HG02610 (cell line): ENCODE measurements around the gene SETBP1.

Experiments used
- ATAC-seq: cut with Tn5 transposase; IDR thresholded peaks from one replicate; pipeline ENCODE4 v1.9.1; 2021; ENCODE audit warnings: mild to moderate bottlenecking, moderate library complexity; ENCODE audit not compliant: unreplicated experiment

The SETBP1 gene

DNA sequence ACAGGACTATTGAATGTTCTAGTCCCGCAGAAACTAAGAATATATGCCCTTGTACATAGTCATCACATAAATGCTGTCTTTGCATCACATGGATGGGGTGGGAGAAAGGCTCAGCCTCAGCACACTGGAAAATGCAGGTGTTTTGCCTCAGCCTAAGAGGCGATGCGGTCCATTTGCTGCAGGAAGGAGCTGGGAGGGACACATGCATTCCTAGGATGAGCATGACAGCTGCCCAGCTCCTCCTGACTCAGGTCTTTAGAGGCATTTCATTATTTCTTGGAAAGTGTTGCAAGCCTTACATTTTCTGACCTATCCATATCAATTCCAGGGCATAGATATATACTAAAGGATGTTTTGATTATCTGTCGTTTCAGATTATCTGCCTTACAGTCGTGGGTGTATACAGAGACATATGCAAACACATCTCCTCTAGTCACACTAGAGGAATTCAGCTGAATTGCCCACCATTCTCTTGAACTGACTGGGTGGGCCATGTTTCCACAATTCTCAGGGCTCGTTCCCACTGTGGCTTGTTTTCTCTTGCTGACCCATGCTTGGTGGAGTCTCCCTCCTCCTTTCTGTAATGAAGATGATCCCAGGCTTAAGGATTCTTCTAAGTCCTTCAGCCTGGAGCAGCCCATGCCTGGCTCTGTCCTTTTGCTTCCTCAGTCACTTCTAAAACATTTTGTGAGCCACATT lies 156.9 kb downstream of the SETBP1 start:
- ATAC-seq = no peak

DNA sequence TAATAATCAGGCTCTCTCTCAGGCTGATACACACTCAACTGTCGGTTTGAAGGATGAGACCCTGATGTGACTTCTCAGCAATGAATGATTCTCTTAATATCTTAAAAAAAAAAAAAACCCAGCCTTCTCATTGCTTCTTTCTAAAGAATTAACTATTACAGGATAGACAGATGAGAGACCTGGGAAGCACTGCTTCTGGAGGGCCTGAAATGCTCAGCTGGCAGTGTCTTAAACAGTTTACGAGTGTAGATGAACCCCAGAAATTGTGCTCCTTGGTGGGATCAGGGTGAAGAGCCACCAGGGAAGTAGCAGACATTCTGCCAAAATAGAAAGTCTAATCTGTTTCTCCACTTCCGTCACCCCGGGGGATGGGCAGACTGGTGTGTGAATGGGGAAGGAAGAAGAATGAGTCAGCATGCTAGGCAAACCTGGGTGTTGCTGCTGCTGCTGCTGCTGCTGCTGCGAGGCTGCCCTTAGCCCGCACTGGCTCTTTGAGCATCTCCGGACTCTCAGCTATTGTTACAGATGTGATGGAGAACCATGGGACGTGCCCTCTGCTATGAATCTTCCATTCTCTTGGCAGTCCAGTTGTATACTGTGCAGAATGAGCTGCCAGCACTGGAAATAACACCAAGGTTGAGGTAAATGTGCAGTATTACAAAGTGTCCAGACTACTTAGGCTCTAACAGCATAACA lies 158.4 kb downstream of the SETBP1 start:
- peak; percentile 96 for ATAC-seq

DNA sequence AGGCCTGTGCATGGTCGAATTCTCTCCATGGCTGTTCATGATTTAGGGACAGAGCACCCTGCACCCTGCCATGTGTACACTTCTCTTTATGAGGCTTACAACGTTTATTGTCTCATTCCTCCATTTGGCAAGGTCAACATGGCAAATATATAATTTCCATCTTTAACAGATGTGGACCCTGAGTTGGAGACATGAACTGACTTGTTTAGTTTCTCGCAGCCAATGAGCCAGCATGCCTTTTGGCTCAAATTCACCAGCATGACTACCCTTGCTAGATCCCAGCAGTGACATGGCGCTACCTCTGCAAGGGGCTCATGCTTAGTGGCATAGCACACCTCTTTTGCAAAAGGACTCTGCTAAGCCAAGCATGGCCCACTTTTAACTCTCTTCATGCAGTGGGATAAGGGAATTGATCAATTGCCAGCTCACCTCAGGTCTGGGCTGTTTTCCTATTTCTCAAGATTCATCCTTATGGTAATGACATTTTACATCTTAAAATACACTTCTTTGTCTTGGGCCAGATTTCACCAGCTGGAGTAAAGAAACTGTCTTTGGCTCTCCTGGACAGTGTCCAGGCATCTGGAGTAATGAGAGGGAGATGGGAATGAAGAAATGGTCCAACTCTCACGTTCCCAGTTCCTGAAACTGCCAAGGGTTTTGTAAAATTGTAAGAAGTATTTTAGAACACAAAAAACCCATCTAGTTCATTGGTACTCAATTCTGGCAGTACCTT lies 159.5 kb downstream of the SETBP1 start:
- no peak for ATAC-seq

DNA sequence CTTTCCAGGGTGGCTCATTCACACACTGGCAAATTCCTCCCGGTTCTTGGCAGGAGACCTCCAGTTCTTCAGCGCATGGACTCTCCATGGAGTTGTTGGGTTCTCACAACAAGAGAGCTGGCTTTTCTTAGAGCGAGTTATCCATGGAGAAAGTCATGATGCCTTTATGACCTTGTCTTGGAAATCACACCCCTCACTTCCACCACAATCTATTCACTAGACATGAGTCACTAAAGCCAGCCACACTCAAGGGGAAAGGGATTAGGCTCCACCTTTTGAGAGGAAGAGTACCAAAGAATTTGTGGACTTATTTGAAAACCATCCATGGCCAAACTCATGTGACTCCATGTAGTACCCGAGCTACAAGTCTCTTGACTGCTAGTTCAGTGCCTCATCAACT lies 160.5 kb downstream of the SETBP1 start:
- no peak for ATAC-seq

DNA sequence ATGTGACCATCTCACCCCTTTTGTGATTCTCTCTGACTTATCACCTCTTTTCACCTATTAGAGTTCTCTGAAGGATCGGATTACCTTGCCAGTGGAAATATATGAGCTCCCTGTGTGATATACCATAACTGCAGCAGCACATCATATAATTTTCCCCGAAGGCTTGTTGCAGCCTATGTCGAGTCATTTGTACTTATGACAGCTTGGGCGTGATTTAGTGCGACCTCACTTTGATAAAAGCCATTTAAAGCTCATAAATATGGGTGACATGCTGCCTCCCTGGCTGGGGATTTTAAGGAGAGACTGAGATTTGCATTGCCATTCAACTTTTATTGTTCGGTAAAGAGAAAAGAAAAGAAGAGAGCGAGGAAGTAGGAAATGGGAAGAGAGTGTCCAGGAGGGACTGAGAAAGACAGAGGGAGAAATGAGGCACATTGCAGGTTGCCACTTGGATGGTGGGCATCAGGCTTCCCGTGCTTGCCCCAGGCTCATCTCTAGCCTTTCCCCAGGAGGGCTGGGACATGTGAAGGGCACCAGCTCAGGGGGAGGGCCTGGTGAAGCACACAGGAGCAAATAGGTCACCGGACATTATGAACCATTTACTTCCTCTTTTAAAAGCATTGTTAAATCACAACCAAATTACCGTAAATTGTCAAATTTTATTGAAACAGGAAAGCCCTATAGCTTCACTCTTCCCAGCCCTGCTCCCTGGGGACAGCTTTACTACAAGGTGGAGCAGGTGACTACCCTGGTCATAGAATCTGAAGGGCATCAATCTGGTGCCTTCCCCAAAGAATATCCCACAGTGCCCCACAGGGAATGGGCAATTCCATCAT lies 161.3 kb downstream of the SETBP1 start:
- ATAC-seq = no peak

DNA sequence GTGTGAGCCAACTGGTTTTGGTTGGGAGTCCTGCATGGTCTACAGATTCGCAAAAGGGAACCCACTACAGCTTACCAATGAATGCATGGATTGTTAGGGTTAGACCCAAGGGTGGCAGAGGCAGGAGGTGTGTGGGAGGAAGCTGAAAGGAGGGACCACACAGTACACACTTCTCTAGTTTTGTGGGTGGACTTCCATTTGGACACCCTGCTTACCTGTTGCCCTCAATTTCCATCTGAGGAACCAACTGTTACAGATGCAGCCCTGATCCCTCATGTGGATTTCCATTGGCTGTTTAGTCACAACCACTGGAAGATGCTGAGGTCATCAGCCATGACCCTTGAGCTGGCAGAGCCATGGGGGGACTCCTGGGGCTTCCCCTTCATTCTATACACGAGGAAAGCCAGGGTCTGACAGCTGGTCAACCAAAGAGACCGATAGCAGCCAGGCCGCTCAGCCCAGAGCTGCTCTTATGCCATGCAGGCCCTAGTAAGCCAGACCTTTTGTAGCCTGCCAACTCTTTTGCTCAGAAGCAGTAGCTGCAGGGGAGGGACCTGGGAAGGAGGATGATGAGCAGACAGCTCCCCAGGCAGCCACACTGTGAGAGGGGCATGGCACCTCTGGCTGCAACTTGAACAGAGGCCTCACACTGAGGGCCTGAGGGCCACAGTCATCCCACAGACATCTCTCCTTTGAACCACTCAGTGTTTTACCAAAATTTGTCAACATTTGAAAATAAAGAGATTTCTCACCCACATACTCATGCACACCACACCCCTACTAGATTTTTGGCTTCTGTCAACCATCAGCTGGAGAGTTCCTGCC lies 162.1 kb downstream of the SETBP1 start:
- ATAC-seq = no peak

DNA sequence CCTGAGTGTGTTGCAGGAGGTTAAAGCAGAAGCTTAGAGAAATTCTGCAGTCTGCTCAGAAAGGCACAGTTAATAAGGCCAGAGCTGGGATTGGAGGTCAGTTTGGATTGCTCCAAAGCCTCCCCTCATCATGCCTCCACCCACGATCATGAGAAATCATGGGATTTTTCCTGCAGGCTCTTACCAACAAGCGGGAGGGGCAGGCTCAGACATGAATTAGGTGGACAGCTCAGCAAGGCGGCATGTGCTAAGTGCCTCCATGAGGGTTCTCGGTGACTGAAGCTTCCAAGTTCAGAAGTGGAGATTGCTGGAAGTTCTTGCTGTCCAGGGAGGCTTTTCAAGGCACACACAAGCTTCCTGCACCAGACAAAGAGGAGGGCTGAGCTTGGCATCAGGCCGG lies 163.8 kb downstream of the SETBP1 start:
- ATAC-seq = no peak

DNA sequence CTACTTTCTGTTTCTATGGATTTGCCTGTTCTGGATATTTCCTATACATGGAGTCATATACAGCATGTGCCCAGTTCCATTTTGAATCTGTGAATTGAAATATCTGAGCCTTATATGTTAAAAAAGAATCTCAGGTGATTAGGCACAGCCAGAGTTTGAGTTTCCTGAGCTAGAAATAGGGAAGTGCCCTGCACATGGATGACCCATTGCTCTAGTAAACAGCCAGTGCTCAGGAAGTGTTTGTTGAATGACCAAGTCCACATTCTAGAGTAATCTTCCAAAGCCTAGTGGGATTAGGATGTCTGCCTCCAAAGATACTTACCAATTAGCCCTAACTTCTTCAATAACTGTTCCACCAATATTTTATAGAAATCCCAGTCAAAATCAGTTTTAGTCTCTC lies 165.8 kb downstream of the SETBP1 start:
- no peak for ATAC-seq

DNA sequence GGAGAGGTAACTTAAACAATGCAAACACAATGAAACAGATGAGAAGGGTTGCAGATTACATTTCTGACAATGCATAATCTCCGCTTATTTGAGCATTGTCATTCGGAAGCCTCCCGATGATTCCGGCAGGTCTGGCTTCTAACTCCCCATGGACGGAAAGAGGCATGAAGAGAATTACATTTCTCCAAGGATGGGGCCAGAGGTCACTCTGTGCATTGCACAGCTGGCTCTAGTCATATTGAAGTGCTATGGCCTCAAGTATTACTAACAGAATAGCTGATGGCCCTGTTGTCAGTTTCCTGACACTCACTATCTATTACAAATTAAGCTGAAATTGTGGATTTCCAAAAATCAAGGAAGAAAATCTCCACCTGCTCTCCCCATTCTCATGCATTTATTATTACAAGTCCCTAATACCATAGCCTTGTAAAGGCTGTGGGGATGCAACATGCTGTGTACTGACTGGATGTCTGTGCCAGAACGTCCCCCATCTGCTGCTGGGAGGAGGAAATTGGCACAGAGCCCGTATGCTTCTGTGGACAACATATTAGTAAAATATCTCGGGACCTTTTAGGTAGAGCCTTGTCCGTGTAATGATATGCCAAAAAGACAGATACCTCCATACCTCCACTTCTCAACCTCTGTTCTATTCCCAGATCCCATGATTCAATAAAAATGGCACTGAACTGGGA lies 168.1 kb downstream of the SETBP1 start:
- no peak for ATAC-seq

DNA sequence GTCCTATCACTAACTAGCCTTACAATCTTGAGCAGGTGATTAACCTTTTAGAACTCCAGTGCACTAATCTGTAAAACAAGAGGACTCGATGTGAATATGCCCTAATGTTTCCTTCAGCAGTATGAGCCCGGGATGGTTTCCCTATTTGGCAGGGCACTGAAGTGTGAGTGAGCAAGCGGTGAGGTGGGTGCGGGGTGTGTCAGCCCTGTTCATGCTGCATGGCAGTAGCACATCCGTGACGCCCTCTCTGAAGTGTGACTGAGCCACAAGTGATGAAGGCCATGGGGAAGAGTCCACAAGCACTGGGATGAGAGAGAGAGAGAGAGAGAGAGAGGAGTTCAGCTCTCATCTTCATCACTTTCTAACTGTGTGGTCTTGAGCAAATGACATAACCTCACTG lies 168.7 kb downstream of the SETBP1 start:
- ATAC-seq = peak; percentile 82

DNA sequence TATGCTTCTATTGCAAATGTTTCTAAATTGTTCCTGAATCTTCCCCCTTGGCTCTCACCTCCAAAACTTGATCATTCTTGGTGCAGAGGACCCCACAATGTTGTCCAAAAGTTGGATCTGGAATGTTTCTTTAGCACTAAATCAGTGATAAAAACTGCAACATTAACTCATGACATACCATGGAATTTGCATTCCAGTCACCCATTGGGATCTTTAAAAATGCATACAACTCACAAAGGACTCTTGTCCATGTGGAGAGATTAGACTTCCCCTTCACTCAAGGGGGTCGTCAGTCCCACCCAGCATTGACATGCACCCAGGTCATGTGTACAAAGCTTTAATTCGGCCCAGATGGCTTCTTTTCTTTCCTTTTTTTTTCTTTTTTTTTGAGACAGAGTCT lies 169.3 kb downstream of the SETBP1 start:
- ATAC-seq = no peak

DNA sequence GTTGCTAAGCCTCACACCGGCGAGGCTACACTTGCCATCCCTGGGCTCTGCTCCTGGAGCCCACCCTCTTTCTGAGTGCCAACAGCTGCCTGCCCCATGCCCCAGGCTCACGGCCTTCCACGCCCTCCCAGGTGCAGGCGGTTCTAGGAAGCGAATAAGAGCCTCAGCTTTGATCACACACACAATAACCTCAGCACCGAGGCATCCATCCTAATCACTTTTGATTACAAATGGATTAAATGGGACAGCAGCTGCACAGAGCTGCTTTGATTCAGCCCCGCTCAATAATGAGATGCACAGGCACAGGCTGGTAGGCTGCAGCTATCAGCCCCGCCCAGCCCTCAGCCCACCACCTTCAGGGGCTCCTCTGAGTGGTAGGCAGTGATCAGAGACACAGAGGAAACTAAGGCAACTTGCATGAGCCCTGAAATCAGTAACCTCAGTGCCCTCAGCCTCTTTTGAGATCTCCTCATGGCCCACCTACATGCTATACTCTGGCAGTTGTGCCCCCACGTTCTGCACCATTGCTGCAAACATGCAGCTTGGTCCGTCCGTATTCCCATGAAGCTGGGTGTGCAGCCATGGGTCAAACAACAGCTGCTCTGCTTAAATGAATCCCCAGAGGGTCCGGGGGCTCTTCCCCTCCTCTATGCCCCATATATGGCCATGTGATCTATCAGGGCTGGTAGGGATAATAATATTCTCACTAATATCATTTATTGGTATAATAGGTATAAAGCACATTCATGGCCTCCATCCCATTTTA lies 171.4 kb downstream of the SETBP1 start:
- no peak for ATAC-seq

DNA sequence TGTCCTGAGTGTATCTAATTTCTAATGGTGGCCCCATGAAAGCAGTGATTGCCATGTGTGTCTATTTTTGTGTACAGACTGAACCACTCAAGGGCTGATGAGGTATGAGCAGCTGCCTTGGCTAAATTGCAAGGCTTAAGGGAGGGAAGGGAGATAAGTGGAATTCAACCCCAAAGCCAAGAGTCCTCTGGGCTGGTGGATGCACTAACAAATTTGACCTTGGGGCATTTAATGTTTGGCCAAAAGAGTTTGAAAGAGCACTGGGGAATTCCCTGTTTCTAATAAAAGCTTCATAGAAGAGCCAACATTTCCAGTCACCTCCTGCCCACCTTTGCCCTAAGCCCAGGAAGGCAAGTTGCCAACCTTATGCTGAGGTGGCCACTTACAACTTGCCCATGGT lies 172.1 kb downstream of the SETBP1 start:
- no peak for ATAC-seq

DNA sequence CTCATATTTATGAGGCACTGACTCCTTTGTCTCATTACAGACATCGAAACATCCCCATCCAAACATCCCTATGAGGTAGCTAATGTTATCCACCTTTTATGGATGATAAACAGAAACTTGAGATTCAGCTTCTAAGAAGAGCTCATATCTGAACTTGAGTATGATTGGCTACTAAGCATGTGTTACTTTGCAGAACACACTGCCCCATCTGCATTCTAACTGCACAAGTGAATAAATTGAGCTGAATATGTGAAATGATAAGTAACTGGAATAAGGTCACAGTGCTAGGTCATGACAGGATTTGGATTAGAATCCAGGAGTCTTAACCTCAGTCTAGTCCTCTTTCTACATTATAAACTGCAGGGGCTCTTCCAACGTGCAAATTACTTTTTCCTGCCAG lies 172.7 kb downstream of the SETBP1 start:
- ATAC-seq = no peak

DNA sequence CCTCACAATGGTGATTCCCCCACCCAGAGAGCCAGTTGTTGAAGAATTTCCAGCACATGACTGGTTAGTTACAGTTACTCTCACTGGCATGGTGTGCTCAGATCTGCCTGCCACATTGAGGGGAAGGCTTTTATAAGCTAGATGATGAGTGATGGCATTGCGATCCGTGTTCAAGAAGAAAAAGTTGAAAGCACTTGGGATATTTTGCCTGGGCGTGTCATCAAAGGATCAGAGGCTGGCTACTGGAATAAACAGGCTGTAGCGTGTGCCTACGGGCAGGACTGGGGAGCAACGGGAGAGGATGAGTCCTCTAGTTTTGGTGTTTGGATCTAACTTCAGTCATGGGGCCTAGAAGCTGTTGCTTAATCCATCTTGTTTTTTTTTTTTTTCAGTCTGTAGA lies 175.0 kb downstream of the SETBP1 start:
- ATAC-seq = no peak

DNA sequence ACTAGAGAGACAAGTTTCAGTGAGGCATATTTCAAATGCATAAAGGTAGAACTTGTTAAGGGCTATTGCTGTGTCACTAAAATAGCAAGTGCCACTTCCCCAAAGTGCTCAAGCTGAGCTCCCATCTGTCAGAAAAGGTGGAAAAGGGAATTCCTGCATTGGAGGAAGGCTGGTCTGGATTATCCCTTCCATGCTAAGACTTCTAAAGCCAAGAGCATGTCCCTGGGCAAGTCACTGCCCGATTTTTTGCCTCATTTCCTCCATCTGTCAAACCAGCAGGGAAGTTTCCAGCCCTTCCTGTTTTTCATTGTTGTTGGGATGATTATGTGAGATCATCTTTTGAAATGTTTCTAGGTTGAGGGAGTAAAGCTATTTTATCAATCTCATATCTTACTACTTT lies 175.5 kb downstream of the SETBP1 start:
- ATAC-seq = no peak

DNA sequence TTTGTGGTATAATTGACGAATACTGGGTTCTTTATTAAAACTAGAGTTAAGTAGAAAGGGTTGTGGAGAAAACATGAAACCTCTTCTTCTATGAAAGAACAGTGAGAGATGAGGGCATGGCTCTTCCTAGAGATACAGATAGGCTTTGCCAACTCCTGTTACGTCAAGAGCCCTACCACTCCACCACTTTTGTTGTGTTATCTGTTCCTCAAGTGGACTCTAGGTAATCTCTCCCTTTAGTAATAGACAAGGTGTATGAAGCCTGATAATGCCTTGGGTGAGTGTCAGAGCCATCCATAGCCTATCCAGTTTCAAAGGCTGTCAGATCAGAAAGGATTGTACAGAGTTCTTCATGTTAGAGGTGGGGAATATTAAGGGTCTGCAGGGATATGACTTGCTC lies 176.4 kb downstream of the SETBP1 start:
- no peak for ATAC-seq

DNA sequence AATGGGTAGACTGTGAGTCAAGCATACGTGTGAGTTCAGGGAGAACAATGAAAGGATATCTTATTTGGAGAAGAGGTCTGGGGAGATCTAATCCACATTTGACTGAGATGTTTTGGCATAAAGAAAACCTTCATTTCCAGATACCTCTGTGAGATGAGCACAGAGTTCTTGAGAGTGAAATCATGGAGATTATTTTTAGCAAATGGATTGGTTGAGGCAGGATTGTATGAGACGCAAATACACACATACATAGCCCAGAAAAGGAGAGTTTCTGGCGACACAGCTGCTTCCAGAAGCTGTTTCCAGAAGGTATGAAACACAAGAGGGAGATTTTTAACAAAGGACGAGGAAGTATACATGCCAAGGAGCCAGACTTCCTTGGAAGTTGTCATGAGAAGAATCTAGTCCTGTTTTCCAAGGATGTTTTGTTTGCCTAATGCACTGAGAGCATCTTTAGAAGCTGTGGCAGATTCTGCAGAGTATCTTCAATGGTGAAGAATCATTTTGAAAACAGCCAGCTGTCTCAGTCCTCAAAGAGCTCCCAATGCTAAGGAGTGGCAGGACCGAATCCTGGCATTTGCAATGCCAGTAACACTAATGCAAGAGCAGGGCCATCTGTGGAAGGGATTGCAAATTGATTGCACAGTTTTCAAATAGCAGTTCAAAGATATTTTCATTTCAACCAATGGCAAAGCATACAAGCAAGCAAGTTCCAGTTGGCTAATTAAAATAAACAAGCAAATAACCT lies 177.2 kb downstream of the SETBP1 start:
- ATAC-seq = no peak
